Stimulated activated naive CD4-positive, alpha-beta T cell (primary cell): ENCODE measurements around the gene FEZ2.

Experiments used
- DNase-seq, 6 experiments: peaks; one replicate each; lab custom pipeline; 2025; lab: John Stamatoyannopoulos, UW

The FEZ2 gene

DNA sequence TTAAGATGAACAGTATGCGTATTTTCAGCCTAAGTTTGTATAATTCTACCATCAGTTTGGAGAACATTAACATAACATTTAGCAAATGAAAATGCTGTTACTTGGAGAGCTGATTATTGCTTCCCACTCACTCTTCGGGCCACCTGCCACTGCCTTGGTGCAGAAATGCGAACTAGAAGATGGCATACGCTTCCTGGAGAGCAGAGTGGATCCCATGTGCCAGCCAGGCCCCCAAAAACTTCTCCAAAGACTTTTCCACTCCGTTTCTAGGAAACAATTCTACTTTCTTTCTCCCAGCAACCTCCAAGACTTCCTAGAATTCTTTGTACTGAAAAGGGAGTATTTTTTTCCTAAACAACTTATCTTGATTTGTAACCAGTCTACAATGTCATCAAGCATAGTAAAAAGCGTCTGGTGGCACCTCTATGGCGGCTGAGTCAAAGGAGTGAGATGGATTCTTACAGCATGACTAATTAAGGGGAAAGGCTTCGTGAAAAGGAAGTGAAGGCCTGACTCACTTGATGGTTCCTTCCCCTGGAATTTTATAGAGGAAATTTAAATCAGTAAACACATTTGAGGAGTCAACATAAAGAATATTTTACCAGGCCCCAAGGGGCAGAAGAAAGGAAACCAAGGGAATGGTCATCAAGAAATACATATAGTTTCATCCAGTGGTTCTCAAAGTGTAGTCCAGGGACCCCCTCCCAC is 36.6 kb downstream of the FEZ2 start:
- no peak for DNase-seq

DNA sequence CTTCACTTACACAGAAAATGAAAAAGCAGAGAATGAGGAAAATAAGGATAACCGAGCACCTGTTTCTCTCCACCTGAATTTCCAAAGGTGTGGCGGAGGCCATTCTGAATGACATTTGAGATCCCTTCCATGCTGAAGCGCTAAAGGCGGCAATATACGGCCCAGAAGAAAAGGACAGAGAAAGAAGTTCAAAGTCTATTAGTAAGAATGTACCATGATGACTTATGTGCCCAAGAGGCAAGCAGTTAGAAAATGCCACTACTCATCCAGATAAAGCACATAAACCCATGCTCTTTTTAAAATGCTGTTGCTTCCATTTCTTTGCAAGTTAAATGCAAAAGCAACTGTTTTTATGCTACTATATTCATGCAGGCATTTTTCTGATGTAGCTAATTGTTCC is 37.2 kb downstream of the FEZ2 start:
- no peak for DNase-seq

DNA sequence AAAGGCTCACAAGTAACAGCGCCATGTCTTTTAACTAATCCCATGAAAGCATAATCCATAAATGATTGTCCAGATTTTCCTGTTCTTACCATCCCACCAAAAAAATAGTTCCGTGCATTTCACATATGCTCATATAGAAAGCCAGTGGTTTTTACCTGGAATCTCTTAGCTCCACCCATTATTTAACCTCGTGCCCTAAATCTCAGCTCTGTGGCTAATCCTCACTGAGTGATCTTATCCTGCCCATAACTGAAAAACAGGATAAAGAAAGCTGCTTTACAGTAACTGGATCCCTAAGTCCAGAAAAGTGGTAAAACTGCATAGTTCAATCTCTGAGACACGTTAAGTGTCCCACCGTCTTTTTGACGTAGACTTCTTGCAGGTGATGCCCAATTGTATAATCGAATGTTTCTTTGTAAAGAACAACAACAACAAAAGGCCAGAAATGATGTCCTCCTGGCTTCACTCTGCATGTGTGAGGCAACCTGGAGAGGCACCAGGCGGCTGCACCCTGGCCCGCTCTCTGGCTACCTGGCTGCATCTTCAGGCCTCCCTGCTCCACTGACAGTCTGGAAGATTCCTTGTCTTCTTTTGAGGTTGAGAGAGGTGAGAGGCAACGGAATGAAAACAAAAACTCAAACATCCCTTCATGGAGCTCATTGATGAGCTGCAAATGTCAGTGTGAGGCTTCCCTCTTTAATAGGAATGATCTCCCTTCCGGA is 38.6 kb downstream of the FEZ2 start:
- DNase-seq = no peak

DNA sequence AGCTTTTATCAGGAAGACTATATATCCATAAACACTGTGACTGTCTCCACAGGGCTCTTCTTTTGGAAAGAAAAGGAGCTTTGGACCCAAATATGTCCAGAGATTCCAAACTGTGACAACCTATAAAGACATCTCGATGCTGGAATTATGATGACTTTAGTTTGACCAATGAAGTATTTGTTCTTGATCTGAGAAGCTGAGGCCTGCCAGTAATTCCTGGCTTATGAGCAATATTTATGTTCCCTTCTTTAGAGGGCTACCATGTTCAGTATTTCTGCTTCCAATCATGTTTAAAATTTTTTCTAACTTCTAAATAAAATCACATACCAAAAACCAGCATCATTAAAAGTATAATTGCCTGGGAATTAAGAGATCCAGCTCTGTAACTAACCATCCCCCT is 41.1 kb downstream of the FEZ2 start:
- no peak for DNase-seq

DNA sequence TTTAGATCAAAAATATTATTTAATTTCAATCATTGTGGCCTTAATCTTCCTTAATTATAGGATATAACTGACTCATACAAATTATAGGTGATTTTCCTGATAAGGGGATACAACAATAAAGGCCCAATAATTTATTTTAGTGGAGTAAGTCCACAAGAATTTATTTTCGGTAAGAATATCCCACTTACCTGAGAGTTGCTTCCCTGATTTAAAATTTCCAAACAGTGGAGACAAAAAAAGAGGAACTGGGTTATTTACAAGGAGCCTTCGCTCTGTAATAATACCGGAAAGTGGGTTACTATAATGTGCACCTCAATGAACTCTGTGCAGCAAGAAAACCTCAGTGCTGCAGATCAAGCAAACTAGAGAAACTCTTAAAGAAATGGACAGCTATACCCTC is 42.2 kb downstream of the FEZ2 start:
- DNase-seq = no peak

DNA sequence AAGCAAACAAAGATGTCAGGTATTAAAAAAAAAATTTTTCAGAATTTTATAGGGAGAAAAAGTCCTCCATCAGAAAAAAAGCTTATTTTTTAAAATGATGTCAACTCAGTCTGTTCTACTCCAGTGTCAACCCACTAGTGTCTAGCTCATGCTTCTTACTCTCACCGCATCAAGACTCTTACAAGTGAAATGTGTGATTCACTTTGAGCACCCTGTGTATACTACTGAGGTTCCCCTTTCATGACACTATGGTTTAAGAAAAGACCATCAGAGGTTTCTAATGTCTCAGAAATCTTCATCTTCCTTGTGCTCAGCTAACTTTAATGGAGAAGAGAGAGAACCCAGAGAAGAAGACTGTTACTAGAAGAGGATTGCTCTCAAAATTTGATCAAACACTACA is 43.4 kb downstream of the FEZ2 start:
- no peak for DNase-seq

DNA sequence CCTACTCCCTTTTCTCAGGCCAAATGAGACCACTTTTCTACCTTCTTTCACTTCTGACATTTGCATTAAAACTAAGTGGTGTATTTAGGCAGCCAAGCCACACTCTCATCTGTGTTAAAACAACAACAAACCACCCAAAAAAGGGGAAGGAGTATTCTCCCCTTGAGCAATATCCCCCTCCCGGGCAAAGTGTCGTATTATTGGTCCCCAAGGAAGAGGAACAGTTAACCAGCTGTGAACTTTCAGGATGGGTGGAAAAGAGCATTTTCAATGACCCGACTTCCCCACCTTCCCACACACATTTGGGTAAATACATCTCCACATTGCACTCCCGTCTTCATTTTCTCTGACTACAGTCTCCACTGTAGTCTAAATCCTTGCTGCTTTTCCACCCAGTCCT is 44.3 kb downstream of the FEZ2 start:
- DNase-seq = no peak

DNA sequence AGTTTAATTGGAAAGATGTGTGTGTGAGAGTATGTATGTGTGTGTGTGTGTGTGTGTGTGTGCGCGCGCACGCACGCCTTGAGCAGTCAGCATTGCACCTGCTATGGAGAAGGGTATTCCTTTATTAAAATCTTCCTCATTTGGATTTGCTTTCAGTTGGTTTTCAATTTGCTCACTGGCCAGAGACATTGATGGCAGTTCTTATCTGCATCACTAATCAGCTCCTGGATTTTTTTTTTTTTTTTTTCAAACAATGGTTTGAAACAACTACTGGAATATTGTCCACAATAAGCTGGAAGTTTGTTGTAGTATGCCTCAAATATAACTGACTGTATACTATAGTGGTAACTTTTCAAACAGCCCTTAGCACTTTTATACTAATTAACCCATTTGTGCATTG is 48.0 kb downstream of the FEZ2 start:
- DNase-seq = no peak

DNA sequence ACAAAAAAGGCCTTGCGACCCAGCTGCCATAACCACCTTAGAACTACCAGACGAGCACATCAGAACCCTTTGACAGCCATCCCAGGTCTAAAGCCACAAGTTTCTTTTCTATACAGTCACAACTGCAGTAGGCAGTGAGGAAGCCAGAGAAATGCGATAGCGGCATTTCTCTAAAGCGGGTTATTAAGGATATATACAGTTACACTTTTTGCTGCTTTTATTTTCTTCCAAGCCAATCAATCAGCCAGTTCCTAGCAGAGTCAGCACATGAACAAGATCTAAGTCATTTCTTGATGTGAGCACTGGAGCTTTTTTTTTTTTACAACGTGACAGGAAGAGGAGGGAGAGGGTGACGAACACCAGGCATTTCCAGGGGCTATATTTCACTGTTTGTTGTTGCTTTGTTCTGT is 48.8 kb downstream of the FEZ2 start:
- DNase-seq = peak in 3 of 6 experiments; percentile 19 to 46 (median 28)

DNA sequence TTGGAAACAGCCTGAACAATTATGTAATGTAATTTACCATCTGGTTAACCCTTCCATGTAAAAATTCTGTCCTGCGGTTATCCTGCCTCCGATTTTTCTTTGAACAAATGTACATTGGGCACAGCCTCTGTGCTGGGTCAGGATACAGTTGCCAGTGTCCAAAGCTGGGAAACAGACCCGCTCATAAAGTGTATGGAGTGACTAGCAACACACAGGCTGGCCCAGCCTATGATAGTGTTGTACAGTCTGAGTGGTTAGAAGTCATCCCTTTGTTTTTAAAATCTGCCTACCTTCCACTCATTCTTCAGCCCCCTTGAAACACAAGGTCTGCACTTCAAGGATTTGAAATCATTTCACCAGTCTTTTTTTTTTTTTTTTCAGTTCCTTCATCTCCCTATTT is 50.1 kb downstream of the FEZ2 start:
- DNase-seq = no peak

DNA sequence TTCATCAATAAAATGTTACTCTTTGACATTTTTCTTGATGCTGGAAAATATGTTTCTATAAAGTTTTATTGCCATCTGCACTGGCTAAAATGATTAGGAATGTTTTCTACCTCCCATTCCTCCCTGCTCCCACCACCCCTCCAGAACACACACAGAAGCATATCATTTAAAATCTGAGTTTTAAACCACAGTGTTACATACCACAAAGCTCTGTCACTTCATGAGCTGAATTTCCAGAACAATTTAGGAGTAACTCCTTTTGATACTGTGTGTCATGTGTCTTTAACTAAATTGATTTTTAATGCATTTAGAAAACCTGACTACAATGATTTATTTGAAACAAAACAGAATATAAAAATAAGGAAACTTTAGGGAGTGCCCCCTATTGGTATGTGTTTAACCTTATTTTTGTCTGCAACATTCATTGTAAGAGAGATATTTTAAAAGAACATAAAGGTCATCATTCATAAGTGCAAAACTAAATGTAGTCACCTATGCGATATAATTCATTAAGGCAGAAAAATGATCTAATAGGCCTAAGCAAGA is 52.0 kb downstream of the FEZ2 start:
- no peak for DNase-seq

DNA sequence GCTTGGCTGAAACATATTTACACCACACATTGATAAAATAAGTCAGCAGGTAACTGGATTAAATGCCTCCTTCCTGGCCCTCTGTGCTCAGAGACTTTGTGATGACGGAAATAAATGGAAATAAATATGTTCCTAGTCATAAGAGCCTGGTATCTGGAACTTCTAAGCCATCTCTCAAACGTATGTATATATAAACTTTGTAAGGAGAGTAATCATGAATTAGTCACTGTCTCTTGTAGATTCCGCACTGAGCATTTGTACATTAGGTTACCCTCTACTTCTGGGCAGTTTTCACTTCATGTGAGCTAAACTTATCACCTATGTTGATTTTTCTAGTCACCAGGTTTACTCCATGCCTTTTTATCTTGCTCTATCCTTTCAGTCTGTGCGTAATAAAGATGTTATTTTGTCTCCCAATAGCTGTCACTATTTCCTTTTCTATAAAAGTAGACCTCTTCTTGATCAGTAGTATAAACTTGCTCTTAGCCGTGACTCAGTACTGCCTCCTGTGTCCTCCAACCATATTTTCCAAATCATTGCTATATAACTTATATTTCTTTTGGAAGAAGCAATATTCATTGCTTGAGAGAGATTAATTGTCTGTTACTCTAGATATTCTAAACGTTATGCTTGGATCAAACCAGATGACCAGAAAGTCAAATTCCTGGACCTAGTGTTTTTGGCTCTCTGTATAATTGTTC is 53.2 kb downstream of the FEZ2 start:
- no peak for DNase-seq

DNA sequence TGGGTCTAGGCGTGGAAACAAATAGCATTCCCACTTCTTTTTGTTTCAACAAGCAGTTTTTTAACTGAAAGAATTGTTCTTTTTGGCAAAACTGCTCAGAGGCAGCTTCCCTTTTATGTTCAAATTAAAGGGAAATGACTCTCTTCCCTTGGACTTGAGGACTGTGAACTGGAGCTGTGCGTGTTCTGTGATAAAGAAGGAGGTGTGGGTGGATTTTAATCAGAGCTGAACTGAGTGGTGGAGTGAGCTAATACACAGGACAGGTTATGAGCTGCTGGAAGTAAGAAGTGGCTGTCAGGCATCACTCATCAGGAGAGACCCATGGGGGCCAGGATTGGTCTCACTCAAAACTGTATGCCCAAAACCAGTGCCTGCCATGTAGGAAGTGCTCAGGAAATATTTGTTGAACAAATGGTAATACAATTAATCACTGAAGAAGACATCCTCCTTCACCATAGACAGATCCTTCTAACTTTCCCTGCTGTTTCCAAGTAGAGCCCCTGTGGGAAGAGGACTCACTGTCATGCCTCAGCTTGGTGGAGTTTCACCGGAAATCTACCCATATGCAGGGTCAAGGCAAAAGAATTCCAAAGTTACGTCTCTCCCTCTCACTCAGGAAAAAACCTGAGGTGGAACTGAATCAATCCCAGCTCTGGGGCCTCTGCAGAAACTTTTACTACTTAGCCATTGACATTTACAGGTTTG is 55.9 kb downstream of the FEZ2 start:
- DNase-seq = no peak

DNA sequence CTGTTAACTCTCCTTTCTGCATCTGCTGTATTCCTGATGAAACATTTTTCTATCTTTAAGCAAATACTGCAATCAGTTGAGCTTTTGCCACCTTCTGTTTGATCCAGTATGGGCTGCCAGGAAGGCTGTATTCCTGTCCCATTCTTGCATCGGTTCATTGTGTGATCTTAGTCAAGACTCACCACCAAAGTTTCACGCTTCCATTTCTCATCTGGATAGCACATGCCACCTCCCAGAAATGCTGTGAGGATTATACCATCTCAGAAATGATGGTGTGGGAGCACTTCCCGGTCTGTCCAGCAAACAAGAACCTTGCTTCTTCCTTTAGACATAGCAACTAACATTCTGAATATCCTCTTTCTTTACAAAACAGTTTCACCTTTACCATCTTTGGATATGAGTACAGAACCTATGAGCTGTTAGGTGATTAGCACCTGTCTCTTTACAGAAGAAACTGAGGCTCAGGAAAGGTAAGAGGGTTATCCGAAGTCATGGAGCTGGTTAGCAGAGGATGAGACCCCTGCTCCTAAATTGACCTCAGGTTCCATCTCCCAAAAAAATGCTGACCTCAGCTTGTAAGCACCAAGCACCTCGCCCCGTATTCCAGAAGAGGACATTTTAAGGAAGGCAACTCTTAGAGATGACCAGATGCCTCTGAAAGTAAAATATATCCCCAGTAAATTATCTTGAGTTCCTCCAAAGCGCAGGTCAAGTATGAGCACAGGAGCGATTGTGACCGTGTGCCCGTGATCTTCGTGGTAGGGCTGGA is 56.8 kb downstream of the FEZ2 start:
- no peak for DNase-seq

DNA sequence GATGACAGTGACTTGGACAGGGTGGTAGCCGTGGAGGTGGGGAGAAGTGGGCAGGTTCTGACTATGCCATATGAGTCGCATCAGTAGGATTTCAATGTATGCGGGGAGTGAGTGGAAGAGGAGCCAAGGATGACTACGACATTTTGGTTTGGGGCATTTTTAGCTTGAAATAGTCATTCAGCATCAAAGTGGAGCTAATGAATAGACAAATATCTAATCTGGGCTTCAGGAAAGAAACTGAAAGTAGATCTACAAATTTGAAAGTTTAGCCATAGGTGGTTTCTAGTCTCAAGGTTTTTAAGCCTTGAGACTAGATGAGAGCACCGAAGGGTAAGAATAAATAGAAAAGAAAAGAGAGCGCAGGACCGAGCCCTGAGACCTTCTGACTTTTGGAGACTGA is 58.3 kb downstream of the FEZ2 start:
- no peak for DNase-seq

DNA sequence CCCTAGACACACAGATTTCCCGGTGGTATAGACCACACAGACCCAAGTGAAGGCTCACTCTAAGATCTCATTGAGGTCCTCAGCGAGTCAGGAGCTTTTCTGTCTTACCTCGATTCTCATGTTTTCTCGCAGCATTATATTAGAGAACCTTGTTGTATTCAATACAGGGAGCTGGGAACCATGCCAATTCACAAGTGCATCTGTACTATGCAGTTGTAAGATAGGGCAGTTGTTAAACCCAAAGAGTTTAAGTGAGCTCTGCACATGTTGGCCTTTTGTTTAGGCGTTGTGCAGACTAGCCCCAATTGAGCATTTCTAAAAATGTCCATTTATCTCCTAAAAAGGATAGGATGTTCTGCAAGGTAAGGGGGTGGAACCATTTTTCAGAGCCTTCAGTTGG is 59.6 kb downstream of the FEZ2 start:
- DNase-seq = no peak

DNA sequence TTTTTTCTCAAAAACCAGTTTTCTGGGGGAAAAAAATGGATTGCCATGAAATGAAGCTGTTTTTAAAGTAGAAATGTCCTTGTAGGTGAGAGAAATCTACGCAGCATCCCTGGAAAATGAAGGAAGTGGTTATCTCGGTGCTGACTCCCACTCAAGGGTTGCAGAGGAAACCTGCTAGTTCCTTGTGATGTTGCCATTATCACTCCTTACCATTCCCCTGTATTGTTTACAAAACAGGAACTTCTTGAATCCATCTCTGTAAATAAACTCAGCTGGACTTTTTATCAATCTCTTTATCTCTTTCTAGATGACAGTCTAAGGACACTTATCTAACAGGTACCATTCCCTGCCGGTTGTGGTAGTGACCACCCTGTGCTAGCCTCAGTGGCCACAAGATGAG is 61.2 kb downstream of the FEZ2 start:
- DNase-seq = no peak

DNA sequence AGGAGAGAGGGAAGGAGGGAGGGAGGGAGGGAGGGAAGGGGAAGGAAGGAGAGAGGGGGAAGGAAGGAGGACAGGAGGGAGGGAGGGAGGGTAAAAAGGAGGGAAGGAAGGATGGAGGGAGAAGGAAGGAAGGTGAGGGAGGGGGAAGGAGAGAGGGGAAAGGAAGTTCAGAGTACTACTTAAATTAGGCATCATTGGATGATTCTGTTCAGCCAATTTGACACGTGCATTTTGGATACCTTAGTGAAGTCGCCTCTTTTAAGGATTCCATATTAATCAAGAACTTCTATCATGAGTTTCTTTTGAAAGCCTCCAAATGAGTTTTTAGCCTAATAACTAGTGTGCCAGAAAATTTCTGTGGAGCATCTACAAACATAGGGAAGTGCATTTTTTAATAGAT is 62.9 kb downstream of the FEZ2 start:
- DNase-seq = no peak

DNA sequence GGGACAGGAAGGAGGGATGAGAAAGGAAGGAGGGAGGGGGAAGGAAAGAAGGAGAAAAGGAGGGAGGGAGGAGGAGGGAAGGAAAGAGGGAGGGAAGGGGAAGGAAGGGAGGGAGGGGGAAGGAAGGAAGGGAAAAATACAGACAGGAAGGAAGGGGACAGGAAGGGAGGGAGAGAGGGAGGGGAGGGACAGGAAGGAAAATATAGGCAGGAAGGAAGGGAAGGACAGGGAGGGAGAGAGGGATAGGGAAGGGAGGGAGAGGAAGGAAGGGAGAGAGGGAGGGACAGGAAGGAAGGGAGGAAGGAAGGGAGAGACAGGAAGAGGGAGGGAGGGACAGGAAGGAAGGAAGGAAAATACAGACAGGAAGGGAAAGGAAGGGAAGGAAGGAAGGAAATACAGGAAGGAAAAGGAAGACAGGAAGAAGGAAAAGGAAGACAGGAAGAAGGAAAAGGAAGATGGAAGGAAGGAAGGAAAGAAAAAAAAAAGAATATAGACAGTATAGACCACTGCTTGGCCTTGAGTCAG is 63.6 kb downstream of the FEZ2 start:
- no peak for DNase-seq

DNA sequence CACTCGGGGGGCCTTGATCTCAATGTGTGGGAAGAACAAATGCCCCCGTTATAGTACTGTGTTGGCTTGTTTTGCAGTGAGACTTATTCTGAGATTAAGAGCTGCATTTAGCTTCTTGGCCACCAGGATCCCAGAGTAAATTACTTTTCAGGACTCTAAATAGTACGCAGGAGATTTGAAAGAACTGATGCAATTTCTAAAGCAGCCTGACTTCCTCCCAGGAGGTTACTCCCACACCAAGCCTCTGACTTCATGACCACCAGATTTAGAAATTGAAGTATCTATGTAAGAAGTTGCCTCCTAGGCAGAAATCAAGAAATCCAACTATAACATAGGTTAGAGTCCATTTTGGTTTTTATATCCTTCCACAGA is 67.0 kb downstream of the FEZ2 start:
- no peak for DNase-seq
